Upper lobe of left lung (tissue), 6 donors: ENCODE results near the gene TBL1XR1. TPM values are rescaled to one million over a fixed set of nuclear protein-coding genes. Genes with fewer than 3 reads are reported as not detected.

Experiments used
- ATAC-seq, 2 donors: fragments of 200-7000 bp; cut with Tn5 transposase; one replicate each; pipeline ENCODE4 v1.9.1; 2022; ENCODE audit warnings: mild to moderate bottlenecking in 2 of 2, moderate library complexity in 2 of 2; ENCODE audit not compliant: low FRiP score in 2 of 2
- DNase-seq, 2 donors: peaks; one replicate each; pipeline ENCODE4 v3.0.0-alpha.2; 2019 to 2020
- H3K27ac ChIP-seq, 4 donors: fragments of 200-600 bp; sonication (generic); one replicate each; pipeline ENCODE4 v1.5.1; 2016 to 2019
- H3K27me3 ChIP-seq, 4 donors: fragments of 200-600 bp; sonication (generic); one replicate each; pipeline ENCODE4 v1.5.1; 2017 to 2019
- H3K36me3 ChIP-seq, 4 donors: fragments of 200-600 bp; sonication (generic); one replicate each; pipeline ENCODE4 v1.5.1; 2016 to 2019
- H3K4me1 ChIP-seq, 4 donors: fragments of 200-600 bp; sonication (generic); one replicate each; pipeline ENCODE4 v1.5.1; 2018 to 2019
- H3K4me3 ChIP-seq, 4 donors: fragments of 200-600 bp; sonication (generic); one replicate each; pipeline ENCODE4 v1.5.1; 2017 to 2019; ENCODE audit warnings: mild to moderate bottlenecking in 2 of 4, moderate library complexity in 1 of 4
- H3K9me3 ChIP-seq, 4 donors: fragments of 200-600 bp; sonication (generic); one replicate each; pipeline ENCODE4 v1.5.1; 2018 to 2019
- CTCF ChIP-seq, 6 experiments: fragments of 450-650 bp in 4 of 6; fragments of 200-600 bp in 2 of 6; sonication (generic) in 2 of 6; IDR thresholded peaks; one replicate each; pipeline ENCODE4 v1.5.1; 2016 to 2019; ENCODE audit warnings: antibody characterized with exemption in 6 of 6
- EP300 ChIP-seq, 4 donors: sonication (generic); formaldehyde crosslinking; IDR thresholded peaks; one replicate each; pipeline ENCODE4 v1.5.1; 2017; ENCODE audit warnings: antibody characterized with exemption in 4 of 4, control low read depth in 2 of 4
- POLR2A ChIP-seq, 4 donors: fragments of 450-650 bp; IDR thresholded peaks; one replicate each; pipeline ENCODE4 v1.5.1; 2016 to 2017; ENCODE audit warnings: antibody characterized with exemption in 4 of 4, mild to moderate bottlenecking in 2 of 4
- POLR2AphosphoS5 ChIP-seq, 2 donors: sonication (generic); formaldehyde crosslinking; IDR thresholded peaks; one replicate each; pipeline ENCODE4 v1.5.1; 2017; ENCODE audit warnings: antibody characterized with exemption in 2 of 2
- WGBS, 2 donors: methylation state at CpG; one replicate each; pipeline ENCODE4 v1.1.5; 2017 to 2018; 5-methylcytosine and 5-hydroxymethylcytosine counted together
- total RNA-seq, 6 donors: library from RNA; depleted of rRNA in 4 of 6; stranded (reverse); fragments of >200 nt in 4 of 6; gene quantifications; one replicate each; pipeline versions ENCODE4 v1.1.0 to v1.2.1, GENCODE V29; 2016 to 2021
- donor health status: DM: no; HTN: no; CAD: no; lungs with moderate emphysema.
- donor health status: DM: no; HTN: yes; CAD: no; lungs with severe emphysema.

The TBL1XR1 gene
- total RNA-seq, 6 donors from 2014 or later, result 46.1 to 156 (median 86.6) TPM

DNA sequence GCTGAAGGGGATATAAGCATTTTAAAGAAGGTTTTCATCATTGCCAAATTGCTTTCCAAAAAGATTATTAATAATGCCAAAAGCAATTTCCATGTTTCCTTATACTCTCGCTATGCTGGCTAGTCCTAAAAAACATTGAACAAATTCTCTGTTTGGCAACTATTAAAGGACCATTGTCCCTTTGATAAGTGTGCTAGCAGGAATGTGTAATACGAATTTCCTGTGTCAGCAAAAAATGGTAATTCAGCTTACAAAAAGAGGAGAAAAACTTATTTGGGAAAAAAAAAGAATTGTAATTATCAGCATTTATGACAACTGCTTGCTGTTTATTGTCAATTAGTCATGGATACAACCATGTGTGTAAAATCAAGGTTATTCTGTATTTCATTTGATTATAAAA, 138.6 kb downstream of the TBL1XR1 start:
- peaks cover 0 to 19% (median 2%) of the 10 kb centered on the region in 4 donors for H3K4me1 ChIP-seq
- WGBS, 2 donors, result 71% methylated on average over 2 of the region's 2 CpGs
- TF ChIP-seq POLR2AphosphoS5 (IDR thresholded peaks at IDR 0.05), result no peak
- TF ChIP-seq CTCF (IDR thresholded peaks at IDR 0.05), result no peak
- TF ChIP-seq POLR2A (IDR thresholded peaks at IDR 0.05), result no peak
- TF ChIP-seq EP300 (IDR thresholded peaks at IDR 0.05), result no peak
- no peak overlapping the region for H3K27ac ChIP-seq
- ATAC-seq, result no peak
- DNase-seq, result no peak
- no peaks in the 10 kb centered on the region for H3K36me3 ChIP-seq
- no peak overlapping the region for H3K4me3 ChIP-seq
- H3K9me3 ChIP-seq, result no peaks in the 10 kb centered on the region
- H3K27me3 ChIP-seq, result no peaks in the 10 kb centered on the region

DNA sequence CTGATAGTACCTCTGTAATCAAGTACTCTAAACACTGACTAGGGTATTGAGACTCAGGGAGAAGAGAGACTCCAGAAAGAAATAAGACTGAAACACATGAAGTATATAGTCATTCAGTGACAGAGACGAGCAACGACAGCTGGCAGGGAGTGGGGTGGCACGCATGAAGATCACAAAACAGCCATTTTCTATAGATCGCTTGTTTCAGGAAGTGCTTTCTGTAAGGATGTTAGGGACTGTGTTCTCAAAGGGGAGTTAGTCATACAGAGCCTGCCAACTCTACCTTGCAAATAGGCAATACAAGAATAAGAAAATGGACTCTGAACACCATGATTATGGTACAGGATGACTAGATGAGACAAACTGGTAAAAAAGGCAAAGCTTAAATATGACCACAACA, 139.5 kb downstream of the TBL1XR1 start:
- Histone ChIP-seq H3K4me1 (peaks cover 0 to 19% (median 2%) of the 10 kb centered on the region in 4 donors), H3K27ac (no peak overlapping the region), H3K4me3 (no peak overlapping the region), H3K9me3 (no peaks in the 10 kb centered on the region), H3K36me3 (no peaks in the 10 kb centered on the region), H3K27me3 (no peaks in the 10 kb centered on the region)
- WGBS, 2 donors, result 89 to 90% methylated on average over 4 of the region's 4 CpGs
- ATAC-seq (no peak), DNase-seq (no peak)
- TF ChIP-seq POLR2AphosphoS5 (IDR thresholded peaks at IDR 0.05), result no peak
- no peak for TF ChIP-seq EP300 (IDR thresholded peaks at IDR 0.05)
- no peak for TF ChIP-seq CTCF (IDR thresholded peaks at IDR 0.05)
- no peak for TF ChIP-seq POLR2A (IDR thresholded peaks at IDR 0.05)

DNA sequence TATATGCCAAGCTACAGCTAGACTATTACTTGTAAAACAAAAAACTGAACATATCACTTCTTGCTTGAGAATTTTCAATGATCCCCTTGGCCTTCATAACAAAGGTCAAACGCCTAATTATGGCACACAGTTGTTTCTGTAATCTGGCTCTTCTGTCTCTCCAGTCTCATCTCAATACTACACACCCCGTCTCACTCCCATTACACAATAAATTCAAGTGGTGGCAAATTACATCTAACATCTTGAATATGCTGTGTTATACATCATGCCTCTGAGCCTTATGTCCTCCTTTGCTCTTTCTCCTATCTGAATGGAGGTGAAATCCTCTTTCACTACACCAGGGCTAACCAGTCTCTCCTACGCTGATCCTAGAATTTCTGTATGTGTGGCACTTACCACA, 140.4 kb downstream of the TBL1XR1 start:
- Histone ChIP-seq H3K9me3 (no peaks in the 10 kb centered on the region), H3K4me1 (peaks cover 0 to 11% (median 2%) of the 10 kb centered on the region in 4 donors), H3K36me3 (no peaks in the 10 kb centered on the region), H3K27me3 (no peaks in the 10 kb centered on the region), H3K4me3 (no peak overlapping the region), H3K27ac (no peak overlapping the region)
- TF ChIP-seq POLR2A (IDR thresholded peaks at IDR 0.05), result no peak
- no peak for TF ChIP-seq CTCF (IDR thresholded peaks at IDR 0.05)
- no peak for TF ChIP-seq POLR2AphosphoS5 (IDR thresholded peaks at IDR 0.05)
- no peak for TF ChIP-seq EP300 (IDR thresholded peaks at IDR 0.05)
- ATAC-seq, result no peak
- no peak for DNase-seq
- 79% methylated on average over 3 of the region's 3 CpGs for WGBS, 2 donors

- WGBS, 2 donors, result 76 to 86% methylated on average over 1 of the region's 1 CpG
- DNase-seq (no peak), ATAC-seq (no peak)
- TF ChIP-seq POLR2A (IDR thresholded peaks at IDR 0.05) (no peak), POLR2AphosphoS5 (IDR thresholded peaks at IDR 0.05) (no peak), CTCF (IDR thresholded peaks at IDR 0.05) (no peak), EP300 (IDR thresholded peaks at IDR 0.05) (no peak)
- H3K4me1 ChIP-seq, result peaks cover 0 to 11% (median 3%) of the 10 kb centered on the region in 4 donors
- H3K27me3 ChIP-seq, result no peaks in the 10 kb centered on the region
- H3K27ac ChIP-seq, result no peak overlapping the region
- no peaks in the 10 kb centered on the region for H3K36me3 ChIP-seq
- no peak overlapping the region for H3K4me3 ChIP-seq
- no peaks in the 10 kb centered on the region for H3K9me3 ChIP-seq
Measured at GRCh38 chr3:177055605-177056571, 141.4 kb downstream of the TBL1XR1 start.
